ENCODE results near the gene IL32. TPM values are rescaled to one million over a fixed set of nuclear protein-coding genes. Genes with fewer than 3 reads are reported as not detected.

Gene IL32
- polyA plus RNA-seq, 3 donors, result 0.53 to 8.0 (median 5.6) TPM

DNA sequence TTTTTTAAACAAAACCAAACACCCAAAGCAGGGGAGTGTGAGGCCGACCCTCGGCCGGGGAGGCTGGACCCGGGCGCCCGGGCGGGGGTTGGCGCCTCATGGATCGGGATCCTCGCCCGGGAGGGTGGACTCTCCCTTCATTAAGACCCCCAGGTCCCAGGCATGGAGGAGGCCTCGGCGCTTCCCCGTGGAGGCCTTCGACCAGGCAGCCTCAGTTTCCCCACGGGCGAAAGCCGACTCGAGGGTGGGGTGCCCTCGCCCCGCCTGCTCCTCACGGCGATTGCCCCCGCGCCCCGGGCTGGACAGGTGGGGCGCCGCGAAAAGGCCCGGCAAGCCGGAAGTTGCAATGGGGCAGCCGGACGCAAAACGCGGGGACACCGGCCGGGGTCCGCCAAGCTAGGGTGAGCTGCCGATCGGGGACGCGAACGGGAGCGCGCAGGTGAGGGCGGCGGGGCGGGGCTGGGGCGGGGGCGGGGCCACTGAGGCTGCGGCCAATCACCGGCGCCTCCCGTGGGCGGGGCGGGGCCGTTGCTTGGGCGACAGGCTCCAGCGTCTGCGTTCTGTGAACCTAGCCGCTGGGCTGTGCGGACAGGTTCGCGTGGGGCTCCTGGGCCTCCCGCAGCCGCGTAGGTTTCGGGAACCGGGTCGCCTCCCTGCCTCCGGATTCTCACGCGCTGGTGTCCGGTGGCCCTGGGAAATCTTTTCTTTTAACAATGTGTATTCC is 40.9 kb downstream of the IL32 start:
- Histone ChIP-seq H3K27me3 (ENCODE audit: control insufficient read depth in 2 of 2, insufficient read depth in 2 of 2, low read length in 2 of 2) (no peaks in the 10 kb centered on the region), H4K20me1 (ENCODE audit: insufficient read depth, low read length) (no peaks in the 10 kb centered on the region), H3K9me3 (replicated peaks in 1 of 2; ENCODE audit: control insufficient read depth in 1 of 2, insufficient read depth in 1 of 2, low read length in 2 of 2) (no peaks in the 10 kb centered on the region), H3K4me1 (ENCODE audit: control insufficient read depth in 1 of 2, insufficient read depth in 2 of 2, low read length in 2 of 2) (peaks cover 25 to 29% of the 10 kb centered on the region in 2 donors), H3K9ac (ENCODE audit: insufficient read depth, low read length, poor library complexity, severe bottlenecking) (peak overlapping the region; percentile 77), H3K27ac (ENCODE audit: low read depth in 1 of 2, low read length in 2 of 2) (peak overlapping the region in 1 of 2 donors; percentile 75), H3K4me3 (replicated peaks in 1 of 3; ENCODE audit: low read depth in 2 of 3, low read length in 3 of 3) (peak overlapping the region; percentile 55 to 87 (median 59)), H3K79me2 (ENCODE audit: insufficient read depth, low read length) (no peaks in the 10 kb centered on the region), H3K36me3 (replicated peaks in 1 of 2; ENCODE audit: control insufficient read depth in 1 of 2, insufficient read depth in 2 of 2, low read length in 2 of 2) (no peaks in the 10 kb centered on the region), H3K4me2 (replicated peaks; ENCODE audit: extremely low read depth, low read length, poor library complexity, severe bottlenecking) (peak overlapping the region; percentile 96), H2AFZ (ENCODE audit: insufficient read depth, low read depth, low read length, poor library complexity, severe bottlenecking) (peak overlapping the region; percentile 100)
- peaks cover 0 to 4% (median 0%) of the 10 kb centered on the region in 7 donors for H3K9me3 Mint-ChIP-seq
- peak overlapping the region; percentile 80 to 88 for H3K4me3 Mint-ChIP-seq
- H3K4me1 Mint-ChIP-seq, result peaks cover 24% of the 10 kb centered on the region
- H3K27me3 Mint-ChIP-seq (ENCODE audit: low read depth in 3 of 3), result peaks cover 6 to 7% (median 7%) of the 10 kb centered on the region in 3 donors
- under 1% methylated on average over 71 of the region's 74 CpGs for WGBS (ENCODE audit: insufficient coverage)
- TF ChIP-seq, protein P1, sequence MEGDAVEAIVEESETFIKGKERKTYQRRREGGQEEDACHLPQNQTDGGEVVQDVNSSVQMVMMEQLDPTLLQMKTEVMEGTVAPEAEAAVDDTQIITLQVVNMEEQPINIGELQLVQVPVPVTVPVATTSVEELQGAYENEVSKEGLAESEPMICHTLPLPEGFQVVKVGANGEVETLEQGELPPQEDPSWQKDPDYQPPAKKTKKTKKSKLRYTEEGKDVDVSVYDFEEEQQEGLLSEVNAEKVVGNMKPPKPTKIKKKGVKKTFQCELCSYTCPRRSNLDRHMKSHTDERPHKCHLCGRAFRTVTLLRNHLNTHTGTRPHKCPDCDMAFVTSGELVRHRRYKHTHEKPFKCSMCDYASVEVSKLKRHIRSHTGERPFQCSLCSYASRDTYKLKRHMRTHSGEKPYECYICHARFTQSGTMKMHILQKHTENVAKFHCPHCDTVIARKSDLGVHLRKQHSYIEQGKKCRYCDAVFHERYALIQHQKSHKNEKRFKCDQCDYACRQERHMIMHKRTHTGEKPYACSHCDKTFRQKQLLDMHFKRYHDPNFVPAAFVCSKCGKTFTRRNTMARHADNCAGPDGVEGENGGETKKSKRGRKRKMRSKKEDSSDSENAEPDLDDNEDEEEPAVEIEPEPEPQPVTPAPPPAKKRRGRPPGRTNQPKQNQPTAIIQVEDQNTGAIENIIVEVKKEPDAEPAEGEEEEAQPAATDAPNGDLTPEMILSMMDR (IDR thresholded peaks at IDR 0.05), result no peak
- H3K36me3 Mint-ChIP-seq, result no peaks in the 10 kb centered on the region
- intact Hi-C loops (cut with micrococcal nuclease), result loop anchor here in 1 of 2 donors (10.0 kb wide), 1 partner anchor 48 kb away; no protein-coding TSS in a partner anchor
- peak overlapping the region in 2 of 7 donors; percentile 7 to 37 for H3K27ac Mint-ChIP-seq
- DNase-seq, result peak; percentile 74 to 87 (median 85)

DNA sequence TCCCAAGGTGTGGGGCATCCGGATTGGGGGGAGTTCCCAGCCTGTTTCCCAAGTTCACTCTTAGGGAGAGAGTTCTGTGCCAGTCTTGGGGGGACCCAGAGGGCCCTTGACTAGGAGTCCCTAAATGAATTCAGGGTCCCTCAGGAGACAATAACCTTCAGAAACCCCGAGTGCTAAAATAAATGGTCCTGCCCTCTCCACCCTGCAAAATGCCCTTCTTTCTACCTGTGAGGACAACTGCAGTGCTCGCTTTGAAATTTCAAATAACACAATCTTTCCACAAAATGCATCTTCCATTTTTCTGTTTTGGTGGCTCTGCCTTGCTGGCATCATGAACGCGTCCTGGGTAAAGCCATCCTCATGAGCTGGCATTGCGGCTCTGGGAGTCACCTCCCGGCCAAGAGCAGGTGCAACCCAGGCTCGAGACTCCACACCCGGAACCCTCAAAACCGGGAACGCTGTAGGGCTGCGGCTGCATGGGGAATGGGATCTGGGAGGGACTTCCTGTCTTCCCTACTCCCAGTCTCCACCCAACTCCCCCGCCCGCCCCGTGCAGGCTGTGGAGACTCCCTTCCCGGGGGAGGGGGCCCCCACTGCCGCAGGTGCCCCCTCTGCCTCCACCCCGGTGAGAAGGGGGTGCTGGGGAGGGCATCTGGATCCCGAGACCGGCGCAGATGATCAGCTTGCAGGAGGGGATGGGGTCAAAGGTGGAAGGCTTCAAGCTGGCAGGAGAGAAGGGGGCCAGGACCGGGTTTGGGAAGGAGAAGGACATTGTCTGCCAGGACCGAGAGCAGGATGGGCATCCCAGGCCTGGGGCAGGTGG is 46.8 kb downstream of the IL32 start, which contains the start of gene ZNF205:
ZNF205 (plus strand) TSS at position 529 of the 823 bp plus-strand sequence. CDS start 845 bp downstream, outside the sequence.
- H3K4me2 ChIP-seq (replicated peaks; ENCODE audit: extremely low read depth, low read length, poor library complexity, severe bottlenecking), result peak within 1 kb of the TSS; percentile 91

More for the DNA sequence above, 46.8 kb downstream of the IL32 start, which contains the start of gene ZNF205:
- Histone ChIP-seq H3K9ac (ENCODE audit: insufficient read depth, low read length, poor library complexity, severe bottlenecking) (peak within 1 kb of the TSS; percentile 61), H3K27ac (ENCODE audit: low read depth in 1 of 2, low read length in 2 of 2) (no peak within 1 kb of the TSS), H3K27me3 (ENCODE audit: control insufficient read depth in 2 of 2, insufficient read depth in 2 of 2, low read length in 2 of 2) (no peaks in the 10 kb centered on the region), H4K20me1 (ENCODE audit: insufficient read depth, low read length) (no peaks in the 10 kb centered on the region), H3K4me3 (replicated peaks in 1 of 3; ENCODE audit: low read depth in 2 of 3, low read length in 3 of 3) (peak within 1 kb of the TSS; percentile 45 to 78 (median 61)), H3K36me3 (replicated peaks in 1 of 2; ENCODE audit: control insufficient read depth in 1 of 2, insufficient read depth in 2 of 2, low read length in 2 of 2) (peaks cover 0 to 6% of the 10 kb centered on the region in 2 donors), H2AFZ (ENCODE audit: insufficient read depth, low read depth, low read length, poor library complexity, severe bottlenecking) (peak within 1 kb of the TSS; percentile 89), H3K9me3 (replicated peaks in 1 of 2; ENCODE audit: control insufficient read depth in 1 of 2, insufficient read depth in 1 of 2, low read length in 2 of 2) (no peaks in the 10 kb centered on the region), H3K79me2 (ENCODE audit: insufficient read depth, low read length) (no peaks in the 10 kb centered on the region), H3K4me1 (ENCODE audit: control insufficient read depth in 1 of 2, insufficient read depth in 2 of 2, low read length in 2 of 2) (peaks cover 18 to 22% of the 10 kb centered on the region in 2 donors)
- TF ChIP-seq, protein P1 (IDR thresholded peaks at IDR 0.05), result no peak
- peak in 1 of 3 donors; percentile 16 for DNase-seq
- Mint-ChIP-seq H3K4me3 (peak within 1 kb of the TSS; percentile 74 to 90), H3K4me1 (peaks cover 21% of the 10 kb centered on the region), H3K27ac (peak within 1 kb of the TSS in 1 of 7 donors; percentile 58), H3K27me3 (ENCODE audit: low read depth in 3 of 3) (peaks cover 4 to 18% (median 9%) of the 10 kb centered on the region in 3 donors), H3K9me3 (peaks cover 0 to 1% (median 0%) of the 10 kb centered on the region in 7 donors), H3K36me3 (peaks cover 0 to 3% of the 10 kb centered on the region in 2 donors)
- intact Hi-C loops (cut with micrococcal nuclease), result no loop called here
- WGBS (ENCODE audit: insufficient coverage), result 31% methylated on average over 12 of the region's 23 CpGs
